K562 (cell line): ENCODE data around the gene PVALEF. TPM values are rescaled to one million over a fixed set of nuclear protein-coding genes. Genes with fewer than 3 reads are reported as not detected.

Experiments
- CREB1 ChIP-seq, 2 experiments: sonication (generic) in 1 of 2; formaldehyde crosslinking in 1 of 2; IDR thresholded peaks; 2 replicates each; pipeline versions ENCODE4 v1.6.1 to v1.8.0; 2012 to 2022; ENCODE audit warnings: inconsistent platforms in 1 of 2, mild to moderate bottlenecking in 1 of 2, missing genetic modification reagents in 1 of 2, moderate library complexity in 1 of 2
- DIDO1 ChIP-seq: fragments of 450-650 bp; IDR thresholded peaks from 2 replicates; pipeline ENCODE4 v1.6.1; 2016; ENCODE audit warnings: low read depth, missing biosample characterization, missing genetic modification characterization
- SMARCA5 ChIP-seq: fragments of 450-650 bp; IDR thresholded peaks from 2 replicates; pipeline ENCODE4 v1.6.1; 2016
- SMARCC2 ChIP-seq: fragments of 450-650 bp; IDR thresholded peaks from 2 replicates; pipeline ENCODE4 v1.6.1; 2017; ENCODE audit warnings: antibody characterized with exemption, moderate library complexity, mild to moderate bottlenecking, low read depth
- ZBTB1 ChIP-seq: sonication (generic); formaldehyde crosslinking; IDR thresholded peaks from 2 replicates; pipeline ENCODE4 v1.8.1; 2023; ENCODE audit warnings: missing genetic modification reagents, low read depth, mild to moderate bottlenecking, borderline replicate concordance
- ZNF140 ChIP-seq: fragments of 250-450 bp; sonication (Bioruptor Pico); IDR thresholded peaks from 2 replicates; pipeline ENCODE4 v1.8.0; 2021; ENCODE audit warnings: moderate library complexity, mild to moderate bottlenecking, inconsistent platforms
- ZNF263 ChIP-seq: sonication (generic); formaldehyde crosslinking; IDR thresholded peaks from 2 replicates; pipeline ENCODE4 v1.8.0; 2022; ENCODE audit warnings: mild to moderate bottlenecking, missing genetic modification reagents, borderline replicate concordance
- ZNF274 ChIP-seq: IDR thresholded peaks from 2 replicates; pipeline ENCODE4 v1.6.1; 2011; ENCODE audit warnings: low read depth, mild to moderate bottlenecking, low read length, moderate library complexity, borderline replicate concordance
- ZNF444 ChIP-seq: fragments of 250-450 bp; sonication (Bioruptor Pico); IDR thresholded peaks from 2 replicates; pipeline ENCODE4 v1.4.0; 2020; ENCODE audit warnings: mild to moderate bottlenecking, moderate library complexity
- polyA plus RNA-seq, 8 experiments: library from polyadenylated mRNA; depleted of rRNA in 4 of 8; stranded (reverse) in 5 of 8; unstranded in 3 of 8; fragments of >200 nt; fragmentation: Nextera tagmentation in 2 of 8; fragmentation: Illumina TruSeq in 1 of 8; extraction: Ambion mirVana in 2 of 8; extraction: Trizol in 1 of 8; gene quantifications; 2 replicates each; pipeline versions ENCODE4 v1.2.1 to v1.2.3, GENCODE V29; 2011 to 2014; ENCODE audit warnings: inconsistent platforms in 1 of 8, missing spikeins in 1 of 8
- total RNA-seq, 7 experiments: library from RNA; depleted of rRNA in 6 of 7; stranded (reverse); fragments of >200 nt in 6 of 7; fragmentation: Illumina TruSeq in 2 of 7; extraction: Trizol in 2 of 7; gene quantifications; 2 replicates each; pipeline versions ENCODE4 v1.2.1 to v1.2.3, GENCODE V29; 2011 to 2021; ENCODE audit warnings: low replicate concordance in 1 of 7
- TF ChIP-seq, protein P1 (sequence below), 2 experiments: fragments of 450-650 bp in 1 of 2; sonication (generic) in 1 of 2; formaldehyde crosslinking in 1 of 2; IDR thresholded peaks; 2 replicates each; pipeline versions ENCODE4 v1.7.1 to v1.9.0; 2016 to 2022; ENCODE audit warnings: inconsistent platforms in 1 of 2, mild to moderate bottlenecking in 1 of 2, missing genetic modification reagents in 1 of 2
- TF ChIP-seq, protein P2 (sequence below): sonication (generic); formaldehyde crosslinking; IDR thresholded peaks from 2 replicates; pipeline ENCODE4 v1.8.1; 2023; ENCODE audit warnings: mild to moderate bottlenecking, missing genetic modification reagents
- TF ChIP-seq, protein P3 (sequence below), 3 experiments: fragments of 200-800 bp in 1 of 3; sonication (Bioruptor generic) in 1 of 3; sonication (generic) in 1 of 3; formaldehyde crosslinking in 1 of 3; IDR thresholded peaks; 2 replicates each; pipeline versions ENCODE4 v1.6.1 to v1.8.0; 2016 to 2022; ENCODE audit warnings: mild to moderate bottlenecking in 2 of 3, missing compliant biosample characterization in 2 of 3, missing genetic modification characterization in 2 of 3, missing genetic modification reagents in 1 of 3

PVALEF gene
- total and polyA plus RNA-seq, 9 of the 15 experiments (the other 6 are each of a cell fraction or from before 2014, with no cell fraction given) = not detected

DNA sequence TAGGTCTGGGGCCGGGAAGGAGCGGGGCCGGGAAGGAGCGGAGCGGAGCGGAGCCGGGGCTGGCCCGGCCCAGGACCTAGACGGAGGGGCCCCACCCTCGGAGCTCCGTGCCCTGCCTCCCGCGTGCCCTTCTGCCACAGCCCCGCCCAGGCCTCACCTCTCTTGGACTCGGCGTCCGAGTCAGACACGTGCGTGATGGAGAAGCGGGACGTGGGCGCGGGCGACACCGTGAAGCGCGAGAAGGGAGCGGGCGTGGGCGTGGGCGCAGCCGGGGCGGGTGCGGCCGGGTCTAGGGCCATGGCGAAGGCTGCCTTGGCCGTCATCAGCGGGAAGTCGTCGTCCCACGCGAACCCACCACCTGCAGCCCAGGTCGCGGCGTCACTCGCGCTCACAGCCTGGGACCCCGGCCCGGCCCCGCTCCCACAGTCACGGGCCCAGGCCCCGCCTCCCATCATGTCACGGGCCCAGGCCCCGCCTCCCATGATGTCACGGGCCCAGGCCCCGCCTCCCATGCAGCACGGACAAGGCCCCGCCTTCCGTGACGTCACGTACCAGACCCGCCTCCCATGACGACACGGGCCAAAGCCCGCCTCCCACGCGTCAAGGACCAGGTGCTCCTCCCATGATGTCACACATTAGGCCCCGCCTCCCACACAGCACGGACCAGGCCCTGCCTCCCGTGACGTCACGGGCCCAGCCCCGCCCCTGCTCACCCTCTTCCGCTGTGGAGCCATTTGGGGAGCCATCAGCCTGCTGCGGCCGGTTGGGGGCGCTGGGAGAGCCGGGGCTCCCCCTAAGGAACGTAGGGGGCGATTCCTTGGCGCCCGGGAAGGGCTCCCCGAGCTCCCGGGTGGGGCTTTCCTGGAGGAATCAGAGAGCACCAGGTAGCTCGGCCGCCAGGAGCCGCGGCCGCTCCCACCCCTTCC lies 45.8 kb upstream of the PVALEF start (continued):
- TF ChIP-seq, protein P1, sequence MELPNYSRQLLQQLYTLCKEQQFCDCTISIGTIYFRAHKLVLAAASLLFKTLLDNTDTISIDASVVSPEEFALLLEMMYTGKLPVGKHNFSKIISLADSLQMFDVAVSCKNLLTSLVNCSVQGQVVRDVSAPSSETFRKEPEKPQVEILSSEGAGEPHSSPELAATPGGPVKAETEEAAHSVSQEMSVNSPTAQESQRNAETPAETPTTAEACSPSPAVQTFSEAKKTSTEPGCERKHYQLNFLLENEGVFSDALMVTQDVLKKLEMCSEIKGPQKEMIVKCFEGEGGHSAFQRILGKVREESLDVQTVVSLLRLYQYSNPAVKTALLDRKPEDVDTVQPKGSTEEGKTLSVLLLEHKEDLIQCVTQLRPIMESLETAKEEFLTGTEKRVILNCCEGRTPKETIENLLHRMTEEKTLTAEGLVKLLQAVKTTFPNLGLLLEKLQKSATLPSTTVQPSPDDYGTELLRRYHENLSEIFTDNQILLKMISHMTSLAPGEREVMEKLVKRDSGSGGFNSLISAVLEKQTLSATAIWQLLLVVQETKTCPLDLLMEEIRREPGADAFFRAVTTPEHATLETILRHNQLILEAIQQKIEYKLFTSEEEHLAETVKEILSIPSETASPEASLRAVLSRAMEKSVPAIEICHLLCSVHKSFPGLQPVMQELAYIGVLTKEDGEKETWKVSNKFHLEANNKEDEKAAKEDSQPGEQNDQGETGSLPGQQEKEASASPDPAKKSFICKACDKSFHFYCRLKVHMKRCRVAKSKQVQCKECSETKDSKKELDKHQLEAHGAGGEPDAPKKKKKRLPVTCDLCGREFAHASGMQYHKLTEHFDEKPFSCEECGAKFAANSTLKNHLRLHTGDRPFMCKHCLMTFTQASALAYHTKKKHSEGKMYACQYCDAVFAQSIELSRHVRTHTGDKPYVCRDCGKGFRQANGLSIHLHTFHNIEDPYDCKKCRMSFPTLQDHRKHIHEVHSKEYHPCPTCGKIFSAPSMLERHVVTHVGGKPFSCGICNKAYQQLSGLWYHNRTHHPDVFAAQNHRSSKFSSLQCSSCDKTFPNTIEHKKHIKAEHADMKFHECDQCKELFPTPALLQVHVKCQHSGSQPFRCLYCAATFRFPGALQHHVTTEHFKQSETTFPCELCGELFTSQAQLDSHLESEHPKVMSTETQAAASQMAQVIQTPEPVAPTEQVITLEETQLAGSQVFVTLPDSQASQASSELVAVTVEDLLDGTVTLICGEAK (IDR thresholded peaks at IDR 0.05) = peak; percentile 42; the same call in 1 of the 2 replicates
- TF ChIP-seq, protein P1 (CRISPR knock-in tag; IDR thresholded peaks at IDR 0.05) = no peak
- TF ChIP-seq, protein P2, sequence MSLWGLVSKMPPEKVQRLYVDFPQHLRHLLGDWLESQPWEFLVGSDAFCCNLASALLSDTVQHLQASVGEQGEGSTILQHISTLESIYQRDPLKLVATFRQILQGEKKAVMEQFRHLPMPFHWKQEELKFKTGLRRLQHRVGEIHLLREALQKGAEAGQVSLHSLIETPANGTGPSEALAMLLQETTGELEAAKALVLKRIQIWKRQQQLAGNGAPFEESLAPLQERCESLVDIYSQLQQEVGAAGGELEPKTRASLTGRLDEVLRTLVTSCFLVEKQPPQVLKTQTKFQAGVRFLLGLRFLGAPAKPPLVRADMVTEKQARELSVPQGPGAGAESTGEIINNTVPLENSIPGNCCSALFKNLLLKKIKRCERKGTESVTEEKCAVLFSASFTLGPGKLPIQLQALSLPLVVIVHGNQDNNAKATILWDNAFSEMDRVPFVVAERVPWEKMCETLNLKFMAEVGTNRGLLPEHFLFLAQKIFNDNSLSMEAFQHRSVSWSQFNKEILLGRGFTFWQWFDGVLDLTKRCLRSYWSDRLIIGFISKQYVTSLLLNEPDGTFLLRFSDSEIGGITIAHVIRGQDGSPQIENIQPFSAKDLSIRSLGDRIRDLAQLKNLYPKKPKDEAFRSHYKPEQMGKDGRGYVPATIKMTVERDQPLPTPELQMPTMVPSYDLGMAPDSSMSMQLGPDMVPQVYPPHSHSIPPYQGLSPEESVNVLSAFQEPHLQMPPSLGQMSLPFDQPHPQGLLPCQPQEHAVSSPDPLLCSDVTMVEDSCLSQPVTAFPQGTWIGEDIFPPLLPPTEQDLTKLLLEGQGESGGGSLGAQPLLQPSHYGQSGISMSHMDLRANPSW (CRISPR knock-in tag) = no peak
- peak; percentile 45 for TF ChIP-seq ZNF263
- TF ChIP-seq SMARCC2 = no peak
- TF ChIP-seq, protein P3, sequence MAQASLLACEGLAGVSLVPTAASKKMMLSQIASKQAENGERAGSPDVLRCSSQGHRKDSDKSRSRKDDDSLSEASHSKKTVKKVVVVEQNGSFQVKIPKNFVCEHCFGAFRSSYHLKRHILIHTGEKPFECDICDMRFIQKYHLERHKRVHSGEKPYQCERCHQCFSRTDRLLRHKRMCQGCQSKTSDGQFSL (CRISPR knock-in tag; IDR thresholded peaks at IDR 0.05) = no peak
- TF ChIP-seq, protein P3 (tag; IDR thresholded peaks at IDR 0.05) = no peak
- TF ChIP-seq ZNF140 (CRISPR knock-in tag) = no peak
- TF ChIP-seq DIDO1 (tag) = no peak
- no peak for TF ChIP-seq ZNF444
- no peak for TF ChIP-seq SMARCA5
- peak; percentile 99 for TF ChIP-seq CREB1 (IDR thresholded peaks at IDR 0.05)
- TF ChIP-seq CREB1 (CRISPR knock-in tag; IDR thresholded peaks at IDR 0.05) = peak; percentile 99
- TF ChIP-seq ZBTB1 (CRISPR knock-in tag) = no peak
- TF ChIP-seq ZNF274 = no peak
